Skeletal muscle cell (primary cell): Measurements from ENCODE around the gene BRPF1.
A peak's percentile ranks its signal among the peaks of the same experiment; 100 is the strongest.

ENCODE experiments used
- DNase-seq: peaks from one replicate; pipeline ENCODE4 v3.0.0-alpha.2; 2010; ENCODE audit warnings: low read depth
- H3K4me3 ChIP-seq: 2 replicates; pipeline ENCODE4 v1.5.1; 2011; ENCODE audit warnings: low read depth, mild to moderate bottlenecking, control low read depth, low read length, moderate library complexity

Gene BRPF1

DNA sequence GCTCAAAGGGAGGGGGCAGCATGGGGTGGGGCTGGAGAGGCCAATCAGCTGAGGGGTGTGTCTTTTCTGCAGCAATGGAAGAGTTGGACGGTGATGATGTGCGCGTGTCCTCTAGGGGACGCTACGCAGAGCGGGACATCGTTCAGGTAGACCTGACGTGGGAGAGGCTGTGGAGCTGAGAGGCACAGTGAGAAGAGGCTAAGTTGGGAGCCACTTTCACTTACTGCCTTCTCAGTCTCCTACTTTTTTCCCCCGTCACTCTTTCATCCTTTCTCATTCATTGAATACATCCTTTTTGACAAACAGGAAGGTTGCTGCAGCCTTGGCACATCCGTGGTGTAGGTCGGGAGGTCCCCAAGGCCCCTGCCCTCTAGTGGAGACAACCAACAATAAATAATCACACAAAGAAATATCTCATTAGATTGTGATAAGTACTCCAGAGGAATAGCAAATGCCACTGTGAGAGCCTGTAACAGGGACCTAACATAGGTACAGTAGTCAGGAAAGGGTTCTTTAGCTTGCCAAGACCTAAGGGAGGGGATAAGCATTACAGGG is 4.4 kb upstream of the BRPF1 start:
- no peak for DNase-seq
- no peak overlapping the region for H3K4me3 ChIP-seq

DNA sequence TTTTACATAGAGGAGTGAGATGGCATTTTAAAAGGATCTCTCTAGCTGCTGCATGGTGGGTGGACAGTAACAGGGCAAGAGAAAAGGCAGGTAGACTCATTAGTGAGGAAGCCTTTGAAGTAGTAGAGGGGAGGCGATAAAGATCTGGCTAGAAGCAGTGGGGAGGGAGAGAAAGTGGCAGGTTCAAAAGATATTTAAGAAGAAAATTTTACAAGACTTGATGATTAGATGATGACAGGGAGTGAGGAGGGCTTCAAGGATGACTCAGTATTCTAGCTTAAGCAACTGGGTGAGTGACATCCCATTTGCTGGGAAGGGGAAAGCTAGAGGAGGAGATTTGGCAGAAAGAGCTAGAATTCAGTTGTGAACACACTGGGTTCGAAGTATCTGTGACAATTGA is 3.8 kb upstream of the BRPF1 start:
- no peak for DNase-seq
- H3K4me3 ChIP-seq: no peak overlapping the region

DNA sequence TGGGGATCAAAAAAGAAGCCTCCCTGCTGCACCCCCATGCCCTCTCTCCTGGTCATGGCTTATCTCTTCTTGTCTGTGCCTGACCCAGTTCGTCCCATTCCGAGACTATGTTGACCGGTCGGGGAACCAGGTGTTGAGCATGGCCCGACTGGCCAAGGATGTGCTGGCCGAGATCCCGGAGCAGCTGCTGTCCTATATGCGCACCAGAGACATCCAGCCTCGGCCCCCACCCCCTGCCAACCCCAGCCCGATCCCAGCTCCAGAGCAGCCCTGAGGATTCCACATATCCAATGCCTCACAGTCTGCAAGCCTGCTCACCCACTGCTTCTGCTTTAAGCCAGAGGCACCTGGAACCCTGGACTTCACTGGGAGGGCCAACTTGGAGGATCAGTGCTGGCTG is 2.1 kb upstream of the BRPF1 start:
- H3K4me3 ChIP-seq: no peak overlapping the region

GRCh38 chr3:9730657-9731205 is 804 bp upstream of the BRPF1 start:
- peak overlapping the region; percentile 59 for H3K4me3 ChIP-seq
- DNase-seq: no peak

More for the DNA sequence above, 2.1 kb upstream of the BRPF1 start:
- no peak for DNase-seq

GRCh38 chr3:9732080-9732739 is 675 bp downstream of the BRPF1 start:
- no peak for DNase-seq

GRCh38 chr3:9732740-9733115 is 1.2 kb downstream of the BRPF1 start:
- H3K4me3 ChIP-seq: peak overlapping the region; percentile 96
- no peak for DNase-seq

More at GRCh38 chr3:9732080-9732739, 675 bp downstream of the BRPF1 start:
- peak overlapping the region; percentile 96 for H3K4me3 ChIP-seq

DNA sequence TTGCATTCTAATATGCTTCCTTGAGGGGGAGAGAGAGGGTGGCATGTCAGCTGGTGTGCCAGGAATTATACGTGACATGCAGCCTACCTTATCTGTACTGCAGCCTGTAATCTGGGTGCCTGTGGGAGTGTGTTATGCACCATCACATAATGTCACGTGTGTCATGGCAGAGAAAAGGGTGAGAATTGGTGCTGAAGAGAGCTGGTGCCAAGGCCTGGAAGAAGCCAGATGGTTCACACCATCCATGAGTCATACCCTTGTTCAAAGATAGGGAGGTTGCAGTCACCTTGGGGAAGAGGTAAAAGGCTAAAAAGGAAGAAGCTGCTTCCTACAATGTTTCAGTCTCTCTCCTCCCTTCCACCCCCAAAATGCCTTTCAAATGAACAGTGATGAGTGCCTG is 5.3 kb downstream of the BRPF1 start:
- H3K4me3 ChIP-seq: no peak overlapping the region
- no peak for DNase-seq

- no peak for DNase-seq
- no peak overlapping the region for H3K4me3 ChIP-seq
Measured at GRCh38 chr3:9739181-9739580, 7.6 kb downstream of the BRPF1 start.

DNA sequence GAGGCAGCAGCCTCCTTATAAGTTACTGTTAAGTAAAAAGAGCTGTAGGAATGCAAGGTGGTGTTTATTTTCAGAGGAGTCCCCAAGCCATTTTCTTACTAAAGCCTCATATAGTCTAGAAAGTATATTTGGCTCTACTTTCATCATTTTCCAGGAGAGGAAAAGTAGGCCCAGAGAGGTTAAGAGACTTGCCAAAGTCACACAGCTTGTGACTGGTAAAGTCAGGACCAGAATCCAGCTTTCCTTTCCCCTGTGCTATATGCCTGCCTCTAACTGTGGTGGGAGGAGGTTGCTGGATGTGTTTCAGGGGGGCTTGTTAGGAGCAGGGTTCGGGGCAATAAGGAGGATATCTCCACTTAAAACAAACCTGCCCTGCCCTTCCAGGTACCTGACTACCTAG is 11.0 kb downstream of the BRPF1 start:
- DNase-seq: no peak
- no peak overlapping the region for H3K4me3 ChIP-seq

- no peak overlapping the region for H3K4me3 ChIP-seq
Measured at GRCh38 chr3:9743548-9743947, 12.0 kb downstream of the BRPF1 start.

DNA sequence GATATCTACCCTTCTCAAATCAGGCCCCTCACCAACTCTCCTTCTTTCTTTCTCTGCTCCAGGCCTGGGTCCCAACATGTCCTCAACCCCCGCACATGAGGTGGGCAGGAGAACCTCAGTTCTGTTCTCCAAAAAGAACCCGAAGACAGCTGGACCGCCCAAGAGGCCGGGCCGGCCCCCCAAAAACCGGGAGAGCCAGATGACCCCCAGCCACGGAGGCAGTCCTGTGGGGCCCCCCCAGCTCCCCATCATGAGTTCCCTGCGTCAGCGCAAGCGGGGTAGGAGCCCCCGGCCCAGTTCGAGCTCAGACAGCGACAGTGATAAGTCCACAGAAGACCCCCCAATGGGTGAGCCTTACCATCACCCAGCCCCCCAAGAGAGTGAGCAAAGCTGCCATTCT is 12.6 kb downstream of the BRPF1 start:
- no peak overlapping the region for H3K4me3 ChIP-seq
- DNase-seq: no peak

More at GRCh38 chr3:9743548-9743947, 12.0 kb downstream of the BRPF1 start:
- DNase-seq: no peak

DNA sequence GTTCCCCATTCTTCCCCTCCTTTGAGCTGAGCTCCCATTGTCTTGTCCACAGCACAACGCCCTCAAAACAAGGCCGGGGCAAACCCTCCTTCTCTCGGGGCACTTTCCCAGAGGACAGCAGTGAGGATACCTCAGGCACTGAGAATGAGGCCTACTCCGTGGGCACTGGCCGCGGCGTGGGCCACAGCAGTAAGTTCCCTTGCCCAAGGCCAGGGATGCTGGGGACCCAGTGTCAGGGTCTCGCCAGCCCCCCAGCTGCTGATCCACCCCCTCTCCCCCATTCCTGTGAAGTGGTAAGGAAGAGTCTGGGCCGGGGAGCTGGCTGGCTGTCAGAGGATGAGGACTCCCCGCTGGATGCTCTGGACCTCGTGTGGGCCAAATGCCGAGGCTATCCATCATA is 14.0 kb downstream of the BRPF1 start:
- no peak for DNase-seq
- H3K4me3 ChIP-seq: no peak overlapping the region

- peak; percentile 65 for DNase-seq
- H3K4me3 ChIP-seq: no peak overlapping the region
Measured at GRCh38 chr3:9746330-9746729, 14.8 kb downstream of the BRPF1 start.

- DNase-seq: peak; percentile 14
- H3K4me3 ChIP-seq: no peak overlapping the region
Measured at GRCh38 chr3:9747267-9747666, 15.7 kb downstream of the BRPF1 start.

- H3K4me3 ChIP-seq: no peak overlapping the region
- DNase-seq: no peak
Measured at GRCh38 chr3:9748031-9748430, 16.5 kb downstream of the BRPF1 start.

- no peak for DNase-seq
- H3K4me3 ChIP-seq: peak overlapping the region; percentile 94
Measured at GRCh38 chr3:9749296-9749644, 17.7 kb downstream of the BRPF1 start.

DNA sequence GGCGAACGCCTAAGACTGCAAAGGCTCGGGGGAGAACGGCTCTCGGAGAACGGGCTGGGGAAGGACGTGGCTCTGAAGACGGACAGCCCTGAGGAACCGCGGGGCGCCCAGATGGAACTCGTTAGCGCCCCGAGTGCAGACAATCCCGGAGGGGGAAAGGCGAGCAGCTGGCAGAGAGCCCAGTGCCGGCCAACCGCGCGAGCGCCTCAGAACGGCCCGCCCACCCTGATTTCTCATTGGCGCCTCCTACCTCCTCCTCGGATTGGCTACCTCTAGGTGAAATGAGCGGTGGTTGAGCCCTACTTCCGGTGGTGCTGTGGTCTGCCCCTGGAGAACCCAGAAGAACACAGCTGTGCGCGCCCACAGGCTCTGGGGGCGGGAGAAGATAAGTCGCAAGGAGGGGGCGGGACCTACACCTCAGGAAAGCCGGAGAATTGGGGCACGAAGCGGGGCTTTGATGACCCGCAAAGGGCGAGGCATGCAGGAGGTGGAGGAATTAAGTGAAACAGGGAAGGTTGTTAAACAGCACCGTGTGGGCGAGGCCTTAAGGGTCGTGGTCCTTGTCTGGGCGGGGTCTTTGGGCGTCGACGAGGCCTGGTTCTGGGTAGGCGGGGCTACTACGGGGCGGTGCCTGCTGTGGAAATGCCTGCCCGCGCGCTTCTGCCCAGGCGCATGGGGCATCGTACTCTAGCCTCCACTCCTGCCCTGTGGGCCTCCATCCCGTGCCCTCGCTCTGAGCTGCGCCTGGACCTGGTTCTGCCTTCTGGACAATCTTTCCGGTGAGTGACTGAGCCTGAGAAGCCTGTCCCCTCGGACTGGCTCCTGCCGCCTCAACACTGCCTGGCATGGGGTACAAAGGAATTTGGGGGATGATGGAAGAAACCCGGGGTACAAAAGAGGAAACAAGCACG is 18.4 kb downstream of the BRPF1 start, which contains the start of gene OGG1:
TSS of gene OGG1 (plus strand) at position 308 of the 911 bp plus-strand sequence. CDS start at position 643, 335 bp downstream.
- peak within 1 kb of the TSS; percentile 94 for H3K4me3 ChIP-seq
- DNase-seq: peak; percentile 94

- H3K4me3 ChIP-seq: peak overlapping the region; percentile 94
- DNase-seq: no peak
Measured at GRCh38 chr3:9750556-9751411, 19.2 kb downstream of the BRPF1 start.

GRCh38 chr3:9754678-9755077 is 23.1 kb downstream of the BRPF1 start:
- H3K4me3 ChIP-seq: no peak overlapping the region
- no peak for DNase-seq
